ENCODE results near the gene CEP55.

Gene CEP55

GRCh38 chr10:93468461-93469213 is 27.8 kb upstream of the CEP55 start:
- H3K27ac ChIP-seq (ENCODE audit: low read depth, low read length) = peak overlapping the region; percentile 8
- H3K4me1 ChIP-seq (ENCODE audit: control insufficient read depth in 1 of 2, insufficient read depth in 2 of 2, low read length in 2 of 2) = peaks cover 31 to 34% of the 10 kb centered on the region in 2 donors
- H3K4me3 ChIP-seq (ENCODE audit: low read depth in 1 of 2, low read length in 2 of 2) = no peak overlapping the region
- H3K9ac ChIP-seq (ENCODE audit: low read depth in 1 of 2, low read length in 2 of 2) = no peak overlapping the region
- H3K27me3 ChIP-seq (ENCODE audit: control insufficient read depth in 1 of 2, insufficient read depth in 2 of 2, low read length in 2 of 2) = no peaks in the 10 kb centered on the region
- no peaks in the 10 kb centered on the region for H3K36me3 ChIP-seq (ENCODE audit: control insufficient read depth in 1 of 2, insufficient read depth in 2 of 2, low read length in 2 of 2)
- no peaks in the 10 kb centered on the region for H3K9me3 ChIP-seq (ENCODE audit: control insufficient read depth in 1 of 2, low read length in 2 of 2)

DNA sequence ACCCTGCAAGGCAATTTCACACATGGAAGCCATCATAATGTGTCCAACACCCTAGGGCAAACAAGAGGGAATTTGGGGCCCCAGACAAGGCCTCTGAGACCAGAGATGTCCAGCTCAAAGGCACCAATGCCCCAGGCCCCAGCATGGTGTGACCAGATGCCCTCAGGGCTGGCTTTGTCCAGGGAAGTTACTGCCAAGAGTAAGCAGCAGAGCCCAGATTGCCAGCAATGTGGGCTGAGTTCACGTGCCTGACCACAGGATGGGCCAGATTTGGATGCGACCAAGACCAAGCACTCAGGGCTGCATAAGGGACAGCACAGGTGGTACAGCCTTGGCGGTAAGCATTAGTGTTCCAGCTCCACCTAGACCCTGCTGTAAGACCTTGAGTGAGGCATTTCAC is 27.0 kb upstream of the CEP55 start:
- Histone ChIP-seq H3K4me1 (ENCODE audit: control insufficient read depth in 1 of 2, insufficient read depth in 2 of 2, low read length in 2 of 2) (peaks cover 22 to 32% of the 10 kb centered on the region in 2 donors), H3K9ac (ENCODE audit: low read depth in 1 of 2, low read length in 2 of 2) (no peak overlapping the region), H3K27ac (ENCODE audit: low read depth, low read length) (peak overlapping the region; percentile 2), H3K27me3 (ENCODE audit: control insufficient read depth in 1 of 2, insufficient read depth in 2 of 2, low read length in 2 of 2) (no peaks in the 10 kb centered on the region), H3K9me3 (ENCODE audit: control insufficient read depth in 1 of 2, low read length in 2 of 2) (no peaks in the 10 kb centered on the region), H3K4me3 (ENCODE audit: low read depth in 1 of 2, low read length in 2 of 2) (no peak overlapping the region), H3K36me3 (ENCODE audit: control insufficient read depth in 1 of 2, insufficient read depth in 2 of 2, low read length in 2 of 2) (no peaks in the 10 kb centered on the region)

GRCh38 chr10:93471110-93471651 is 25.2 kb upstream of the CEP55 start:
- no peaks in the 10 kb centered on the region for H3K9me3 ChIP-seq (ENCODE audit: control insufficient read depth in 1 of 2, low read length in 2 of 2)
- peaks cover 18 to 27% of the 10 kb centered on the region in 2 donors for H3K4me1 ChIP-seq (ENCODE audit: control insufficient read depth in 1 of 2, insufficient read depth in 2 of 2, low read length in 2 of 2)
- no peaks in the 10 kb centered on the region for H3K27me3 ChIP-seq (ENCODE audit: control insufficient read depth in 1 of 2, insufficient read depth in 2 of 2, low read length in 2 of 2)
- no peak overlapping the region for H3K4me3 ChIP-seq (ENCODE audit: low read depth in 1 of 2, low read length in 2 of 2)
- no peak overlapping the region for H3K9ac ChIP-seq (ENCODE audit: low read depth in 1 of 2, low read length in 2 of 2)
- peak overlapping the region; percentile 61 for H3K27ac ChIP-seq (ENCODE audit: low read depth, low read length)
- H3K36me3 ChIP-seq (ENCODE audit: control insufficient read depth in 1 of 2, insufficient read depth in 2 of 2, low read length in 2 of 2) = no peaks in the 10 kb centered on the region

- H3K27ac ChIP-seq (ENCODE audit: low read depth, low read length) = no peak overlapping the region
Observed at GRCh38 chr10:93473161-93473560, 23.3 kb upstream of the CEP55 start.

GRCh38 chr10:93473804-93474472 is 22.5 kb upstream of the CEP55 start:
- no peak overlapping the region for H3K27ac ChIP-seq (ENCODE audit: low read depth, low read length)
- no peak overlapping the region for H3K9ac ChIP-seq (ENCODE audit: low read depth in 1 of 2, low read length in 2 of 2)
- H3K4me1 ChIP-seq (ENCODE audit: control insufficient read depth in 1 of 2, insufficient read depth in 2 of 2, low read length in 2 of 2) = peaks cover 10 to 20% of the 10 kb centered on the region in 2 donors

More at GRCh38 chr10:93473161-93473560, 23.3 kb upstream of the CEP55 start:
- Histone ChIP-seq H3K27me3 (ENCODE audit: control insufficient read depth in 1 of 2, insufficient read depth in 2 of 2, low read length in 2 of 2) (no peaks in the 10 kb centered on the region), H3K9ac (ENCODE audit: low read depth in 1 of 2, low read length in 2 of 2) (no peak overlapping the region), H3K36me3 (ENCODE audit: control insufficient read depth in 1 of 2, insufficient read depth in 2 of 2, low read length in 2 of 2) (no peaks in the 10 kb centered on the region), H3K4me1 (ENCODE audit: control insufficient read depth in 1 of 2, insufficient read depth in 2 of 2, low read length in 2 of 2) (peaks cover 10 to 20% of the 10 kb centered on the region in 2 donors), H3K4me3 (ENCODE audit: low read depth in 1 of 2, low read length in 2 of 2) (no peak overlapping the region), H3K9me3 (ENCODE audit: control insufficient read depth in 1 of 2, low read length in 2 of 2) (no peaks in the 10 kb centered on the region)

DNA sequence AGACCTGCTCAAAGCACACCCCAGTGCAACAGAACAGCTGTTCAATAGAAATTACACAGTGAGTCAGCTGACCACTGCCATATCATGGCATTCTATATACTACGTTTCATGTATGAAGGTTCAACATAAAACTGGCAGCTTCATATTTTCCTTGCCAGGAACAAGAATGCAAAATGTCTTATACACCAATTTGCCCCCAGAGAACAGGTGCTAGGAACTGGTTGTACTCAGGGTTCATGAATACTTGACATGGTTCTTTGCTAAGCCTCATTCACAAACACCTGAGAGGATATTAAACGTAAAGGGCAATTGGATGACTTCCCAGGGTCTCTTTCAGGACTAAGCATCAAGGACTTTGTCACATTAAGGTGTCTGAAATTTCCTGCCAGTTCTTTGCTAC is 21.2 kb upstream of the CEP55 start:
- no peaks in the 10 kb centered on the region for H3K9me3 ChIP-seq (ENCODE audit: control insufficient read depth in 1 of 2, low read length in 2 of 2)
- no peak overlapping the region for H3K4me3 ChIP-seq (ENCODE audit: low read depth in 1 of 2, low read length in 2 of 2)
- no peak overlapping the region for H3K27ac ChIP-seq (ENCODE audit: low read depth, low read length)
- no peaks in the 10 kb centered on the region for H3K36me3 ChIP-seq (ENCODE audit: control insufficient read depth in 1 of 2, insufficient read depth in 2 of 2, low read length in 2 of 2)
- H3K4me1 ChIP-seq (ENCODE audit: control insufficient read depth in 1 of 2, insufficient read depth in 2 of 2, low read length in 2 of 2) = peaks cover 10 to 20% of the 10 kb centered on the region in 2 donors
- H3K9ac ChIP-seq (ENCODE audit: low read depth in 1 of 2, low read length in 2 of 2) = no peak overlapping the region
- H3K27me3 ChIP-seq (ENCODE audit: control insufficient read depth in 1 of 2, insufficient read depth in 2 of 2, low read length in 2 of 2) = no peaks in the 10 kb centered on the region

More at GRCh38 chr10:93473804-93474472, 22.5 kb upstream of the CEP55 start:
- Histone ChIP-seq H3K4me3 (ENCODE audit: low read depth in 1 of 2, low read length in 2 of 2) (no peak overlapping the region), H3K27me3 (ENCODE audit: control insufficient read depth in 1 of 2, insufficient read depth in 2 of 2, low read length in 2 of 2) (no peaks in the 10 kb centered on the region), H3K36me3 (ENCODE audit: control insufficient read depth in 1 of 2, insufficient read depth in 2 of 2, low read length in 2 of 2) (no peaks in the 10 kb centered on the region), H3K9me3 (ENCODE audit: control insufficient read depth in 1 of 2, low read length in 2 of 2) (no peaks in the 10 kb centered on the region)

GRCh38 chr10:93475871-93476270 is 20.5 kb upstream of the CEP55 start:
- Histone ChIP-seq H3K27me3 (ENCODE audit: control insufficient read depth in 1 of 2, insufficient read depth in 2 of 2, low read length in 2 of 2) (no peaks in the 10 kb centered on the region), H3K9me3 (ENCODE audit: control insufficient read depth in 1 of 2, low read length in 2 of 2) (no peaks in the 10 kb centered on the region), H3K27ac (ENCODE audit: low read depth, low read length) (no peak overlapping the region), H3K36me3 (ENCODE audit: control insufficient read depth in 1 of 2, insufficient read depth in 2 of 2, low read length in 2 of 2) (no peaks in the 10 kb centered on the region), H3K9ac (ENCODE audit: low read depth in 1 of 2, low read length in 2 of 2) (no peak overlapping the region), H3K4me1 (ENCODE audit: control insufficient read depth in 1 of 2, insufficient read depth in 2 of 2, low read length in 2 of 2) (peaks cover 13 to 15% of the 10 kb centered on the region in 2 donors), H3K4me3 (ENCODE audit: low read depth in 1 of 2, low read length in 2 of 2) (no peak overlapping the region)

- Histone ChIP-seq H3K9me3 (ENCODE audit: control insufficient read depth in 1 of 2, low read length in 2 of 2) (no peaks in the 10 kb centered on the region), H3K27ac (ENCODE audit: low read depth, low read length) (no peak overlapping the region), H3K27me3 (ENCODE audit: control insufficient read depth in 1 of 2, insufficient read depth in 2 of 2, low read length in 2 of 2) (no peaks in the 10 kb centered on the region), H3K4me3 (ENCODE audit: low read depth in 1 of 2, low read length in 2 of 2) (no peak overlapping the region), H3K4me1 (ENCODE audit: control insufficient read depth in 1 of 2, insufficient read depth in 2 of 2, low read length in 2 of 2) (peaks cover 14 to 15% of the 10 kb centered on the region in 2 donors), H3K9ac (ENCODE audit: low read depth in 1 of 2, low read length in 2 of 2) (no peak overlapping the region), H3K36me3 (ENCODE audit: control insufficient read depth in 1 of 2, insufficient read depth in 2 of 2, low read length in 2 of 2) (no peaks in the 10 kb centered on the region)
Observed at GRCh38 chr10:93476756-93477155, 19.7 kb upstream of the CEP55 start.

- H3K27ac ChIP-seq (ENCODE audit: low read depth, low read length) = peak overlapping the region; percentile 12
- no peaks in the 10 kb centered on the region for H3K9me3 ChIP-seq (ENCODE audit: control insufficient read depth in 1 of 2, low read length in 2 of 2)
- H3K36me3 ChIP-seq (ENCODE audit: control insufficient read depth in 1 of 2, insufficient read depth in 2 of 2, low read length in 2 of 2) = no peaks in the 10 kb centered on the region
- no peaks in the 10 kb centered on the region for H3K27me3 ChIP-seq (ENCODE audit: control insufficient read depth in 1 of 2, insufficient read depth in 2 of 2, low read length in 2 of 2)
- peaks cover 11 to 17% of the 10 kb centered on the region in 2 donors for H3K4me1 ChIP-seq (ENCODE audit: control insufficient read depth in 1 of 2, insufficient read depth in 2 of 2, low read length in 2 of 2)
- H3K9ac ChIP-seq (ENCODE audit: low read depth in 1 of 2, low read length in 2 of 2) = no peak overlapping the region
- no peak overlapping the region for H3K4me3 ChIP-seq (ENCODE audit: low read depth in 1 of 2, low read length in 2 of 2)
Observed at GRCh38 chr10:93478873-93479272, 17.5 kb upstream of the CEP55 start.

GRCh38 chr10:93481637-93482144 is 14.7 kb upstream of the CEP55 start:
- H3K4me1 ChIP-seq (ENCODE audit: control insufficient read depth in 1 of 2, insufficient read depth in 2 of 2, low read length in 2 of 2) = peaks cover 0 to 7% of the 10 kb centered on the region in 2 donors
- peak overlapping the region; percentile 74 for H3K27ac ChIP-seq (ENCODE audit: low read depth, low read length)
- H3K36me3 ChIP-seq (ENCODE audit: control insufficient read depth in 1 of 2, insufficient read depth in 2 of 2, low read length in 2 of 2) = no peaks in the 10 kb centered on the region
- peak overlapping the region; percentile 77 to 80 for H3K4me3 ChIP-seq (ENCODE audit: low read depth in 1 of 2, low read length in 2 of 2)
- H3K9ac ChIP-seq (ENCODE audit: low read depth in 1 of 2, low read length in 2 of 2) = peak overlapping the region; percentile 75 to 76
- no peaks in the 10 kb centered on the region for H3K27me3 ChIP-seq (ENCODE audit: control insufficient read depth in 1 of 2, insufficient read depth in 2 of 2, low read length in 2 of 2)
- no peaks in the 10 kb centered on the region for H3K9me3 ChIP-seq (ENCODE audit: control insufficient read depth in 1 of 2, low read length in 2 of 2)

Measured in duodenal mucosa (tissue), 2 donors.